Activated effector memory CD4-positive, alpha-beta T cell treated with anti-CD3 and anti-CD28 coated beads, Interleukin-2, amount 50 U/mL, for 16 hours (primary cell): ENCODE results near the gene CCBE1.
A peak's percentile ranks its signal among the peaks of the same experiment; 100 is the strongest.
"Not testable (repeated sequence)": the region's sequence is repeated elsewhere in the genome, so short reads cannot be mapped to it uniquely, and the experiment has no call there.

Experiments
- DNase-seq: peaks from one replicate; pipeline ENCODE4 v3.0.0-alpha.2; 2020

The CCBE1 gene

GRCh38 chr18:59697236-59697932 lies at the start of gene CCBE1:
CCBE1 (minus strand) TSS chr18:59697423.
- DNase-seq = peak; percentile 67

- no peak for DNase-seq
Measured at GRCh38 chr18:59744271-59744721, 47.1 kb upstream of the CCBE1 start.

DNA sequence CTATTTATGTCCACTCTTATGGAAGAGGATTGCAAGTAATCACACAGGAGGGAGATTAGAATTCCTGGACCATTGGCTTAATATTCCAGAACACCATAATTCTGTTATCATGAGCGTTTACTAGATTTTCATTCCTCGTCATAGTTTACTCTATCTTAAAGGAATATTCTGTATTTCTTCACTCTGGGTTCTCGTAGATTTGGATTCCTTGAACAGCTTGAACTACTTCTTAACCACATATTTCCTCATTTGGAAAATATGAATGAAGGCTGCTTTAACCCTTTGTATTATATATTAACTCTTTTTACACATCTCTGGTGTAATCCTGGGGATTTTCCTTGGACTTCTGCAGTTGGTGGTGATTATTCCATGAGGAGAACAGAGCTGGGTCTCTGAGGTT lies 46.3 kb upstream of the CCBE1 start:
- DNase-seq = no peak

DNA sequence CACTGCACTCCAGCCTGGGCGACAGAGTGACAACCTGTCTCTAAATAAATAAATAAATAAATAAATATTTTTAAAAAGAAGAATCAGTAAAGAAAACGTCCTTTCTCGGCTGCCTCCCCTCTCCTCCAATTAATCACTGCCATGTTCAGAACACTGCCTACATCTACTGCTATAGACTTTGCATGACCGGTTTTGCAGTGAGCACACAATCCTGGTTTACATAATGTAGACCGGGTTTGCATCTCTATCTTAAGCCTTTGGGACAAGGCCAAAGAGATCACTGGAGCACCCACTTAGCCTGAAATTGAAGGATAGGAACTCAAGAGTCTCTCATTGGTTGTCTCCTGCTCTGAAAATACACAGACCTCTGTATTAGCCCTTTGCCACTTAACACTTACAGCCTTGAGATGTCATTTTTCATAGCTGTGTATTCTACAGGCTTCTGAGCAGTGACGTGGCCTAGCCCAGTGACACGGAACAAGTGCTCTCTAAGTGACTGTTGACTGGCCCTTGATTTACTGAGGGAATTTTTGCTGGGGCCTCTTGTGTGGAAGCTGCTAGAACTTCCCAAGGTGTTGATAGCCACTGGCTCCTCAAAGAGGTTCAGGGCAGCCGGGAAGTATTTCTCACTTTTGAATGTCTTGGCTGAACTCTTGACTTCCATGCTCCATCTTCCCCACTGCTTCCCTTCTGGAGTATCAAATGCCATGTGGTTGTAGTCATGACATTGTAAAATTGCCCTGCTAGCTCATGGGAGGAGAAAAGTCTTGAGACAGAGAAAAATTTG lies 45.3 kb upstream of the CCBE1 start:
- DNase-seq = no peak

- DNase-seq = no peak
Measured at GRCh38 chr18:59740141-59740540, 42.9 kb upstream of the CCBE1 start.

GRCh38 chr18:59737776-59738300 lies 40.6 kb upstream of the CCBE1 start:
- DNase-seq = no peak

DNA sequence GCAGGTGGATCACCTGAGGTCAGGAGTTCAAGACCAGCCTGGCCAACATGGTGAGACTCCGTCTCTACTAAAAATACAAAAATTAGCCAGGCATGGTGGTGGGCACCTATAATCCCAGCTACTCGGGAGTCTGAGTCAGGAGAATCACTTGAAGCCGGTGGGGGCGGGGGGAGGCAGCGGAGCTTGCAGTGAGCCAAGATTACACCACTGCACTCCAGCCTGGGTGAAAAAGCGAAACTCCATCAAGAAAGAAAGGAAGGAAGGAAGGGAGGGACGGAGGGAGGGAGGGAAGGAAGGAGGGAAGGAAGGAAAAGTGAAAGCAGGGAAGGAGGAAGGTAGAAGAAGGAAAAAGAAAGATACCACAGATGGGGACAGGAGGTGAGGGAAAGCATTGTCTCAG lies 40.1 kb upstream of the CCBE1 start:
- not testable (repeated sequence) for DNase-seq

DNA sequence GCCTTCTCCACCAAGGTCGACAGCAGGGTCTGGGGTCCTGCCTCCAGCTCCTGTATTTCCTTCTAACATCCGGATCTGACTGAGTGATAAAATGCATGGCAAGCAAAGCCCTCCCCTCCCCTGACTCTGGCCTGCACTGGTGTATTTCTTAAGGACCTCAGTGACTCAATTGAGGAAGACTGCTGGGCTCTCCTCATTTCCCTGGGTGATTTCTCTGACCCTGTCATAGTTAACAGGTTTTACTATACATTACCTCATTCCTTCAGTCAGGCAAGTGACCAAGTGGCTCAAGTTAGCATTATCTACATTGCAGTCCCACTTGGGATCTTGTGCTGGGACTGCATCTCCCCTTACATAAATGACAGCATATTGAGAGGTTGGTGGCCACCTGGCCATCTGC lies 38.8 kb upstream of the CCBE1 start:
- no peak for DNase-seq

GRCh38 chr18:59735269-59735860 lies 38.1 kb upstream of the CCBE1 start:
- no peak for DNase-seq

GRCh38 chr18:59733421-59733820 lies 36.2 kb upstream of the CCBE1 start:
- DNase-seq = no peak

DNA sequence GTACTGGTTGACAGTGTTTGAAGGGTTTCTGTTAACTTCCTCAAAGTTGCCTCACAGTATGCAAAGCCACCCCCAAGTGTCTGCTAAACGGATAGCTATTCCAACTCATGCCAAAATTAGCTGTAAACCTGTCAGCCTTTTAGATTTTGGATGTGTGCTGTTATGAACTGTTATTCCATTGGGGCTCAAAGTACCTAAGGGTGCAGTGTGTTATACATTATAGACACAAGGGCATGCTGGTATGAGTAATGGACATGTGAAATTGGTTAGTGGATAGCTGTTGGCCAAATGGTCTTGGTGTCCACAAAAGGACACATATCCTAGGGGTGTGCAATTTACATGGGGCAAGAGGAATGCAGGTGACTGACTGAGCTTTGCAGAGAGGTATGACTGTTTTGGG lies 33.7 kb upstream of the CCBE1 start:
- no peak for DNase-seq

DNA sequence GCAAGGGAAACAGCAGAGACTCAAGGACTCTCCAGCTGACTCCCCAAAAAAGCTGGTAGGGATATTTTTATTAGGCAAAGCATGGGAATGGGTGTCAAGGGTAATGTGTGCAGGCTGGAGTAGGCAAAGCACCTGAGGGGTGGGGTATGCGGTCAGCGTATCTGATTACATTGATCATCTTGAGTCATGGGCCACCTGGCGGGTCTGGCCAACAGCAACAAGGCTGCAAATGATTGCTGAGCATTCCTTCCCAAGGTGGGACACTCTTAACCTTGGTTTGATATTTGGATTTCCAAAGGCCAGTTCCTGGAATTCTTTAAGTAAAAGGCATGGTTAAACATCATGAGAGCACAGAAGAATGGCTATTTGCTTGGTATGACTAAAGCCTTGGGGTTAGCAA lies 32.6 kb upstream of the CCBE1 start:
- no peak for DNase-seq

DNA sequence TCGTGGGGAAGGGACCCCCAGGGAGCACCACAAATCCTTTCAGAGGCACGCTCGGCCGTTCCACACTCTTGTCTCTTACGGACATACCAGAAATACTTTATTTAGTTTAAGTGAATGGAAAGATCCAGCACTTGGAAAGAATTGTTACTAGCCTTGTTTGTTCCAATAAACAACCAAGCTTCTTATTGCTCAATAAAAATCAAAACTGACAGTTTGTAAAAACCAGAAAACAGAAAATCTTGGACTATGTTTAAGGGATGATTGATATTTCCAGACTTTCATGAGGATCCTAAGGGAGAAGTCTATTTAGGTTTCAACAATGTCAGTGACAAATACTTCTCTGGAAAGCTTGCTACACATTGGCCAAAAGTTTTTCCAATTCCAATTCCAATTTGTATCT lies 31.6 kb upstream of the CCBE1 start:
- DNase-seq = no peak

GRCh38 chr18:59725142-59725541 lies 27.9 kb upstream of the CCBE1 start:
- no peak for DNase-seq

GRCh38 chr18:59724103-59724502 lies 26.9 kb upstream of the CCBE1 start:
- DNase-seq = no peak

GRCh38 chr18:59721931-59722330 lies 24.7 kb upstream of the CCBE1 start:
- no peak for DNase-seq

DNA sequence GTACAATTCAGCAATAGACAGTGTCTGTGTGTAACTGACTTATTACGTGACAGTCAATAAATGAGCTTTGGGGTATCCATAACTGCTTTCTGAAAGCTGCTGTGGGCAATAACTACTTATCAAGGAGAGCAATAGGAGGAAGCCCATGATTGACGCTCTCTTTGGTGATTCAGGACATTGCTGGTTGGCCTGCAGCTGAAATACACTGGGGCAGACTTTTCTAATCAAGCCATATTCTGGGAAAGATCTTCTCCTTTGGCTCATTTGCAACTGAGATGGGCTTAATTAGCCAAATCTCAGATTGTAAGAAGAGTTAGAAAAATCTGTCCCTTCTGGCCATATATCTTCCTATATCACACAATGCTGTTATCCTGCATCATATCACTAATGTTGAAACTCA lies 24.0 kb upstream of the CCBE1 start:
- DNase-seq = no peak

- no peak for DNase-seq
Measured at GRCh38 chr18:59719544-59720181, 22.4 kb upstream of the CCBE1 start.

DNA sequence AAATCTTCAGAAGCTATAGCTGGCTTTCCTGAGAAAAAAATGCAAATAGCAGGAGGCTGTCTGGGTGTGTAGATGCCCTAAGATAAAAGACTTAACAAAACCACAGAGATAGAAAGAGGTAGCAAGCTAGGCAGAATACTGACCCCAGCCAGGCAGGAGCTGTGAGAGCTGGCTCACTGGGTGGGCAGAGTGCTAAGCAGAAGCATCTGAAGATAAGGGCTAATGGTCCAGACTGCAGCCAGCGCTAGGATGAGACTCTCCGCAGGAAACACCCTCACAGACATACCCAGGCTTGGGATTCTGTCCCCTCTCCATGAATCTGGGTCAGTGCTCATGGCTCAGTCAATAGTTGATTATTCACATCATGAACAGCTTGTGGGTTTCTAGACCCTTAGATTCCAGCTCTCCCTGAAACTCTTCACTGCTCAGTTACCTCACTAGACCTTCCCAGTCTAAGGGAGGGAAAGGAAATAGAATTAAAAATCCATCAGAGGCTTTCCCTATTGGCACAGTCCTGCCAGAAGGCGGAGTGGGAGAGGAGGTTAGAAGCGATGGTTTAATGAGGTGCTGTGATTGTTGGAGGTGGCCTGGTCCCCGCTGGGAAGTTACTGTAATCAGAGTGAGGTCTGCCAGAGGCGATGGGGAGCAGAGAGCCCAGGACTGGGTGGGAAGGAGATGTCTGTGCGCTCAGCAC lies 21.4 kb upstream of the CCBE1 start:
- no peak for DNase-seq

DNA sequence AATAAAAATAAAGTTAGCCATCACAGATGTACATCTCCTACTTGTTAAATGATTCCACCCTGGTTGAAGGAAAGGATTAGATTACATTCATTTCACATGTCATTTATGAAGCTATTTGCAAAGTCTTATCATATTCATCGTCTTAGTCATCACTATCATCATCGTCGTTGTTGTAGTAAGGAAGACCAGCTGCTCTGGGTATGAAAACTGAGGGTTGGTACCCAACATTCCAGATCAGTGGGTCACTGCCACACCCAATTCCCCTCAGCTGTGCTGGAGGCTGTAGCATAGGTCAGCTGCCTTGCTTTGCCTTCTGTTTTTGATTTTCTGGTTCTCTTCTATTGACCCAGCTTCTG lies 20.9 kb upstream of the CCBE1 start:
- no peak for DNase-seq

GRCh38 chr18:59717291-59717690 lies 20.1 kb upstream of the CCBE1 start:
- DNase-seq = no peak

GRCh38 chr18:59715966-59716369 lies 18.7 kb upstream of the CCBE1 start:
- no peak for DNase-seq

GRCh38 chr18:59715445-59715844 lies 18.2 kb upstream of the CCBE1 start:
- no peak for DNase-seq
